ENCODE measurements around the gene DCLK2. TPM values are rescaled to one million over a fixed set of nuclear protein-coding genes. Genes with fewer than 3 reads are reported as not detected.

Gene DCLK2
- total RNA-seq, 2 experiments from 2014 or later: 0.07 TPM; not detected in 1

- peaks cover 4% of the 10 kb centered on the region for H3K9me3 Mint-ChIP-seq (ENCODE audit: low read depth)
- no peak for DNase-seq
- ATAC-seq: no peak
- H3K27me3 Mint-ChIP-seq: peaks cover 11% of the 10 kb centered on the region
- H3K36me3 Mint-ChIP-seq: no peaks in the 10 kb centered on the region
- H3K27ac Mint-ChIP-seq: no peak overlapping the region
- H3K4me1 Mint-ChIP-seq: peaks cover 8% of the 10 kb centered on the region
- CTCF ChIA-PET: no interaction called here
- H3K4me3 Mint-ChIP-seq: no peak overlapping the region
Observed at GRCh38 chr4:150115851-150116250, 37.6 kb downstream of the DCLK2 start.

- DNase-seq (no peak), ATAC-seq (no peak)
- Mint-ChIP-seq H3K4me1 (peaks cover 8% of the 10 kb centered on the region), H3K4me3 (no peak overlapping the region), H3K27ac (no peak overlapping the region), H3K27me3 (peaks cover 14% of the 10 kb centered on the region), H3K36me3 (no peaks in the 10 kb centered on the region), H3K9me3 (ENCODE audit: low read depth) (peaks cover 6% of the 10 kb centered on the region)
- CTCF ChIA-PET: no interaction called here
Observed at GRCh38 chr4:150116506-150116905, 38.3 kb downstream of the DCLK2 start.

- CTCF ChIA-PET: no interaction called here
- H3K27ac Mint-ChIP-seq: no peak overlapping the region
- H3K36me3 Mint-ChIP-seq: no peaks in the 10 kb centered on the region
- DNase-seq (no peak), ATAC-seq (no peak)
- peaks cover 6% of the 10 kb centered on the region for H3K9me3 Mint-ChIP-seq (ENCODE audit: low read depth)
- no peak overlapping the region for H3K4me3 Mint-ChIP-seq
- H3K27me3 Mint-ChIP-seq: peaks cover 14% of the 10 kb centered on the region
- peaks cover 8% of the 10 kb centered on the region for H3K4me1 Mint-ChIP-seq
Observed at GRCh38 chr4:150117094-150117493, 38.8 kb downstream of the DCLK2 start.

GRCh38 chr4:150117629-150118028 lies 39.4 kb downstream of the DCLK2 start:
- Mint-ChIP-seq H3K27ac (no peak overlapping the region), H3K36me3 (no peaks in the 10 kb centered on the region), H3K4me1 (peaks cover 8% of the 10 kb centered on the region), H3K4me3 (no peak overlapping the region), H3K9me3 (ENCODE audit: low read depth) (peaks cover 6% of the 10 kb centered on the region), H3K27me3 (peaks cover 13% of the 10 kb centered on the region)
- CTCF ChIA-PET: no interaction called here
- ATAC-seq (no peak), DNase-seq (no peak)

- Mint-ChIP-seq H3K36me3 (no peaks in the 10 kb centered on the region), H3K27ac (no peak overlapping the region), H3K27me3 (peaks cover 5% of the 10 kb centered on the region), H3K4me1 (peaks cover 10% of the 10 kb centered on the region), H3K9me3 (ENCODE audit: low read depth) (peaks cover 4% of the 10 kb centered on the region), H3K4me3 (no peak overlapping the region)
- DNase-seq (no peak), ATAC-seq (no peak)
- CTCF ChIA-PET: no interaction called here
Observed at GRCh38 chr4:150119492-150119891, 41.2 kb downstream of the DCLK2 start.

DNA sequence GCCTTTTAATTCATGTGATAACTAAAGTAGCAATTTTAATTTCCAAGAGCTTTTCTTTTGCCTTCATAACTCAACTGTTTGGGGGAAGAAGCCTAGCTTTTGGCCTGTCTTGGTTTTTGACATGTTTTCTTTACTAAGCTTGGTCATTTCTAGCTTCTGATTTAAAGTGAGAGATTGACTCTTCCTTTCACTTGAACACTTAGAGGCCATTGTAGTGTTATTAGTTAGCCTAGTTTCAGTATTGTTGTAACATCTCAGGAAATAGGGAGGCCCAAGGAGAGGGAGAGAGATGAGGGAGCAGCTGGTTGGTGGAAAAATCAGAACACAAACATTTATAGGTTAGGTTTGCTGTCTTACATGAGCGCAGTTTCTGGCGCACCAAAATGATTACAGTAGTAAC lies 44.8 kb downstream of the DCLK2 start:
- Mint-ChIP-seq H3K9me3 (ENCODE audit: low read depth) (peaks cover 2% of the 10 kb centered on the region), H3K4me1 (peaks cover 2% of the 10 kb centered on the region), H3K36me3 (no peaks in the 10 kb centered on the region), H3K27ac (no peak overlapping the region), H3K4me3 (no peak overlapping the region), H3K27me3 (peaks cover 5% of the 10 kb centered on the region)
- DNase-seq (no peak), ATAC-seq (no peak)
- CTCF ChIA-PET: no interaction called here

DNA sequence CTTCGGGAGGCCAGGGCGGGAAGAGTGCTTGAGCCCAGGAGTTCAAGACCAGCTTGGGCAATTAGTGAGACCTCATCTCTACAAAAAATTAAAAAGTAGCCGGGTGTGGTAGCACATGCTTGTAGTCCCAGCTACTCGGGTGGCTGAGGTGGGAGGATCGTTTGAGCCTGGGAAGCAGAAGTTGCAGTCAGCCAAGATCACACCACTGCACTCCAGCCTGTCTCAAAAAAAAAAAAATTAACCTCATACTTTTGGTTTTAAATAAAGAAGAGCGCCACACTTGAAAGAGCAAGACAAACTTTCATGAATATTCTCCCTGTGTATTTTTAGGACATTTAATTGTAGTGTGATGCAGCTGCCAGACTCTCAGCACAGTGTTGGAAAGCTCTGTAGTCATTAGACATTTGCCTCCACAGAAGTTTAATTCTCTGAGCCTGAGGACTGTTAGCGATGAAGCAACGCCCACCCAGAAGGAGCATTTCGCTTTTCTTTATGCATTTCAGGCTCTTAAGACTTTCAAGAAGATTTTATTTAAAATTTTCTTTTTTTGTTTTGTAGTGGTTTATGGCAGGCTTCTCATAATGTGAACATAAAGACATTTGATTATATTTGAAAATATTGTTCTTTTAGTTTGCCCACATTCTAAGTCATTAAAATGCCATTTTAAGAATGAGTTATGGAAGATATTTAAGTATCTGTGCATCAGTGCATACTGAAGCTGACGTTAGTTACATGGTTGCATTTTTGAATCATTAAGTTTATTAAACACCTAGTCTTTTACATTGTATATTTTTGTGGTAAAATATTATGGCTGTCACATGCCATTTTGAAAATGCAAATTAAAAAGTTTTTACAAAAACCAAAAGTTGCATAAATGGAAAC lies 45.8 kb downstream of the DCLK2 start:
- no peak overlapping the region for H3K4me3 Mint-ChIP-seq
- CTCF ChIA-PET: no interaction called here
- no peak for DNase-seq
- peaks cover 2% of the 10 kb centered on the region for H3K4me1 Mint-ChIP-seq
- H3K36me3 Mint-ChIP-seq: no peaks in the 10 kb centered on the region
- H3K27ac Mint-ChIP-seq: no peak overlapping the region
- peaks cover 5% of the 10 kb centered on the region for H3K27me3 Mint-ChIP-seq
- no peak for ATAC-seq
- peaks cover 2% of the 10 kb centered on the region for H3K9me3 Mint-ChIP-seq (ENCODE audit: low read depth)

GRCh38 chr4:150126201-150126863 lies 48.1 kb downstream of the DCLK2 start:
- peaks cover 2% of the 10 kb centered on the region for H3K4me1 Mint-ChIP-seq
- CTCF ChIA-PET: no interaction called here
- peaks cover 2% of the 10 kb centered on the region for H3K9me3 Mint-ChIP-seq (ENCODE audit: low read depth)
- peaks cover 9% of the 10 kb centered on the region for H3K27me3 Mint-ChIP-seq
- DNase-seq (no peak), ATAC-seq (no peak)
- no peak overlapping the region for H3K4me3 Mint-ChIP-seq
- H3K27ac Mint-ChIP-seq: no peak overlapping the region
- H3K36me3 Mint-ChIP-seq: no peaks in the 10 kb centered on the region

DNA sequence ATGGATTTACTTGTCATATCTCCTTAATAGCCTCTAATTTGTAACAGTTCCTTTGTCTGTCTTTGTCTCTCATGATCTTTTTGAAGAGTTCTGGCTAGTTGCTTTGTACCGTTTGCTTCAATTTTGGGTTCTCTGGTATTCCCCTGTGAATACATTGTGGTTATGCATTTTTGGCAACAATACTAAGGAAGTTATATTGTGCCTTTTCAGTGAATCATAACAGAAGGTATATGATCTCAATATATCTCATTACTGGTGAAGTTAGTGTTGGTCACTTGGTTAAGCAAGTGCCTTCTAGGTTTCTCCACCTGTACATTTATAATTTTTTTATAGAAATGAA lies 48.6 kb downstream of the DCLK2 start:
- CTCF ChIA-PET: no interaction called here
- ATAC-seq (no peak), DNase-seq (no peak)
- Mint-ChIP-seq H3K27me3 (peaks cover 6% of the 10 kb centered on the region), H3K4me1 (peaks cover 2% of the 10 kb centered on the region), H3K4me3 (no peak overlapping the region), H3K36me3 (no peaks in the 10 kb centered on the region), H3K27ac (no peak overlapping the region), H3K9me3 (ENCODE audit: low read depth) (no peaks in the 10 kb centered on the region)

DNA sequence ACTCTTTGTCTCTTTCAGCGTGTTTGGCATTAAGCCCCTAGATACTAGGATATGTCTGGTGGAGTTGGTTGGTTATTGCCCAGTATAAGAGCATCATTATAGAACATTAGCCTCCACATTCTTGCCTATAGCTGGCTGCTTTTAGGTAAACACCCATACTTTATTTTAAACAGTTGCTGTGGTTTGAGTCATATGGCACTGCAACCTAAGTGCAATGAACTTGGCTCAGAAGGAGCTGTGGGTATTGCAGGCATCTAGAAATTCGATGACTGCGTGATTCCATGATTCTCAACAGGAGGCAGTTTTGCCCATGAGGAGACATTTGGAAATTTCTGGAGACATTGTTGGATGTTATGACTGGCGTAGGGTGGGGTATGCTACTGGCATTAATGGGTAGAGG lies 49.5 kb downstream of the DCLK2 start:
- no peak for DNase-seq
- Mint-ChIP-seq H3K4me3 (no peak overlapping the region), H3K4me1 (peaks cover 2% of the 10 kb centered on the region), H3K27me3 (peaks cover 11% of the 10 kb centered on the region), H3K36me3 (no peaks in the 10 kb centered on the region), H3K27ac (no peak overlapping the region), H3K9me3 (ENCODE audit: low read depth) (no peaks in the 10 kb centered on the region)
- no peak for ATAC-seq
- CTCF ChIA-PET: no interaction called here

- H3K27me3 Mint-ChIP-seq: peaks cover 32% of the 10 kb centered on the region
- CTCF ChIA-PET: interaction anchor here (0.9 kb wide), 1 partner anchor 53 kb away, joined by 3 read pairs; no protein-coding TSS in a partner anchor
- no peak overlapping the region for H3K4me3 Mint-ChIP-seq
- H3K4me1 Mint-ChIP-seq: no peaks in the 10 kb centered on the region
- H3K27ac Mint-ChIP-seq: no peak overlapping the region
- no peaks in the 10 kb centered on the region for H3K9me3 Mint-ChIP-seq (ENCODE audit: low read depth)
- ATAC-seq (no peak), DNase-seq (no peak)
- H3K36me3 Mint-ChIP-seq: no peaks in the 10 kb centered on the region
Observed at GRCh38 chr4:150130933-150131332, 52.7 kb downstream of the DCLK2 start.

- ATAC-seq: no peak
- CTCF ChIA-PET: no interaction called here
Observed at GRCh38 chr4:150131581-150132228, 53.5 kb downstream of the DCLK2 start.

DNA sequence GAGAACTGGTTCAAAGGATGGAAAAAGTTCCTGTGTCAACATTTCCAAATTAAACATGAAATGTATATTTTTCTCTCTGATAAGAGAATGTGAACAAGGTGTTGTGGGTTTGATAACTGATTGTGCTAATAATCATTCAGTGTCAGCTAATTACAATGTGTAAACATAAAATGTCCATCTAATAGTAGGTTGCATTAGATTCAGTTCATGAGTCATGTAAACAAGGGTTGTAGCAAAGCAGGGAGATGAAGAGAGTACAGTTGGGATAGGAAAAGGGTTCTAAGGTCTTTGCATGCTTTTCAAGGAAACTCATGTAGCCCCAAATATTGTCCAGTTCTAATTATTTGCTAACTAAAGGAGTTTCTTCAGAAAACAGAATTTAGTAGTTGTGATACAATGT lies 55.4 kb downstream of the DCLK2 start:
- DNase-seq (no peak), ATAC-seq (no peak)
- Mint-ChIP-seq H3K9me3 (ENCODE audit: low read depth) (no peaks in the 10 kb centered on the region), H3K36me3 (no peaks in the 10 kb centered on the region), H3K4me3 (no peak overlapping the region), H3K27me3 (peaks cover 38% of the 10 kb centered on the region), H3K4me1 (peaks cover 4% of the 10 kb centered on the region), H3K27ac (no peak overlapping the region)
- CTCF ChIA-PET: no interaction called here

More at GRCh38 chr4:150131581-150132228, 53.5 kb downstream of the DCLK2 start:
- Mint-ChIP-seq H3K9me3 (ENCODE audit: low read depth) (no peaks in the 10 kb centered on the region), H3K4me3 (no peak overlapping the region), H3K36me3 (no peaks in the 10 kb centered on the region), H3K27ac (no peak overlapping the region), H3K27me3 (peaks cover 36% of the 10 kb centered on the region), H3K4me1 (peaks cover 4% of the 10 kb centered on the region)
- DNase-seq: no peak

Measured in activated CD8-positive, alpha-beta memory T cell treated with anti-CD3 and anti-CD28 coated beads, Interleukin-2, amount 10 ng/mL, durations not matched to agents 7 days and 5 days (primary cell).